ENCODE results near the gene COL9A2. TPM values are rescaled to one million over a fixed set of nuclear protein-coding genes. Genes with fewer than 3 reads are reported as not detected.

The COL9A2 gene
- total RNA-seq, 2 donors from 2014 or later: 2.3 to 59.1 TPM

DNA sequence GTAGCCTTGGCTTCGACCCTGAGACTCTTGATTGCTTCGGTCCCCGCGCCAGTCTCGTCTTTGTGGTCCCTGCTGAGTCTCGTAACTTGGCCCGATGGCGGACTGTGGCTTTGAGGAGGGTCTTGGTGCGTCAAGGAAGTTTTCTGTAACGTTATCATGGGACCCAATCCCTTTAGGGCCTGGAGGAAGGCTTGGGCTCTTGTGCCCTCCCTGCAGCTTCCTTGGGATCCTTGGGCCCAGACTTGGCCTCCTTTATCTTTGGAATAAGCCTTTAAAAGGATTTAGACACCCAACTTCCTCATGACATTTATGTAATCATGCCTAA, 58.7 kb downstream of the COL9A2 start:
- no peaks in the 10 kb centered on the region for H3K27me3 ChIP-seq
- H3K4me1 ChIP-seq: peaks cover 19% of the 10 kb centered on the region
- DNase-seq (no peak), ATAC-seq (no peak)
- H3K9me3 ChIP-seq: no peaks in the 10 kb centered on the region
- peak overlapping the region; percentile 65 to 97 (median 96) for H3K27ac ChIP-seq
- 0% methylated on average over 2 to 10 of the region's 10 CpGs for WGBS, 2 donors
- intact Hi-C loops (cut with DNase I): no loop called here
- TF ChIP-seq POLR2A (IDR thresholded peaks at IDR 0.05): no peak
- TF ChIP-seq, protein P1, sequence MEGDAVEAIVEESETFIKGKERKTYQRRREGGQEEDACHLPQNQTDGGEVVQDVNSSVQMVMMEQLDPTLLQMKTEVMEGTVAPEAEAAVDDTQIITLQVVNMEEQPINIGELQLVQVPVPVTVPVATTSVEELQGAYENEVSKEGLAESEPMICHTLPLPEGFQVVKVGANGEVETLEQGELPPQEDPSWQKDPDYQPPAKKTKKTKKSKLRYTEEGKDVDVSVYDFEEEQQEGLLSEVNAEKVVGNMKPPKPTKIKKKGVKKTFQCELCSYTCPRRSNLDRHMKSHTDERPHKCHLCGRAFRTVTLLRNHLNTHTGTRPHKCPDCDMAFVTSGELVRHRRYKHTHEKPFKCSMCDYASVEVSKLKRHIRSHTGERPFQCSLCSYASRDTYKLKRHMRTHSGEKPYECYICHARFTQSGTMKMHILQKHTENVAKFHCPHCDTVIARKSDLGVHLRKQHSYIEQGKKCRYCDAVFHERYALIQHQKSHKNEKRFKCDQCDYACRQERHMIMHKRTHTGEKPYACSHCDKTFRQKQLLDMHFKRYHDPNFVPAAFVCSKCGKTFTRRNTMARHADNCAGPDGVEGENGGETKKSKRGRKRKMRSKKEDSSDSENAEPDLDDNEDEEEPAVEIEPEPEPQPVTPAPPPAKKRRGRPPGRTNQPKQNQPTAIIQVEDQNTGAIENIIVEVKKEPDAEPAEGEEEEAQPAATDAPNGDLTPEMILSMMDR (IDR thresholded peaks at IDR 0.05): no peak
- H3K4me3 ChIP-seq: peak overlapping the region; percentile 54 to 95
- H3K36me3 ChIP-seq (replicated peaks in 1 of 2; ENCODE audit: insufficient read depth in 1 of 2, low read depth in 2 of 2): peaks cover 0 to 4% of the 10 kb centered on the region in 2 donors

DNA sequence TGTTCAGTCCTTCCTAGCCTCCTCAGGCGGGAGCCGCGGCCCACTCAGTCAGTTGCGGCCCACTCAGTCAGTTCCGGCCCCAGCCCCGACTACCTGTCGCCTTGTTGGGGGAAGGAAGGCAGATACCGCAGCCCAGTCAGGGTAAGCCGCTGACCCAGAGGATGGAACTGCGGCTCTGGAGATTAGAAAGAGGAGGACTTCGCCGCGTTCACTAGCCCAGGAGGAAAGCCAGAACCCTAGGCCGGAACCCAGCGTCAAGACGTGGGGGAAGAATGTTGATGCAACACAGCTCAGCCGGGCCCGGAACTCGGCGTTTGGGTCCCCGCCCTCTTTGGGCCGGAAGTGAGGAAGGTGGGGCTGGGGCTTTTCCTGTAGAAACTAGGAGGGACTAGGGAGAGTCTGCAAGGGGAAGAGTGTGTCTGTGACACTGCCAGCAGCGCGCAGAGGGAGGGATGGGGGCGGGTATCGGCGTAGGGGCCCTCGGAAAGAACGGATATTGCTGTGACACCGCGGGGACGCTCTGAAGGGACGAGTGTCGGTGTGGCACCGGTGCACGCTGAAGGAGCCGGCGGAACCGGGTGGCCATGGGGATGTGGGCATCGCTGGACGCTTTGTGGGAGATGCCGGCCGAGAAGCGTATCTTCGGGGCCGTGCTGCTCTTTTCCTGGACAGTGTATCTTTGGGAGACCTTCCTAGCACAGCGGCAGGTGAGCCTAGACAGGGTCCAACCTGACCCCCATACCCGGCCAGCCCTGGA, 59.2 kb downstream of the COL9A2 start, which contains the start of gene ZMPSTE24:
TSS of gene ZMPSTE24 (plus strand) at position 549 of the 757 bp plus-strand sequence. CDS start at position 585, 36 bp downstream.
- Histone ChIP-seq H3K27ac (peak within 1 kb of the TSS; percentile 89 to 97 (median 96)), H3K4me3 (peak within 1 kb of the TSS; percentile 54 to 95), H3K9me3 (no peaks in the 10 kb centered on the region), H3K4me1 (peaks cover 19% of the 10 kb centered on the region), H3K36me3 (replicated peaks in 1 of 2; ENCODE audit: insufficient read depth in 1 of 2, low read depth in 2 of 2) (peaks cover 0 to 4% of the 10 kb centered on the region in 2 donors), H3K27me3 (no peaks in the 10 kb centered on the region)
- intact Hi-C loops (cut with DNase I): no loop called here
- ATAC-seq (peak; percentile 99), DNase-seq (peak; percentile 95 to 98 (median 96))
- TF ChIP-seq, protein P1 (IDR thresholded peaks at IDR 0.05): peak in 1 of 7 experiments; percentile 1
- peak; percentile 27 to 83 (median 72) for TF ChIP-seq POLR2A (IDR thresholded peaks at IDR 0.05)
- 0 to 1% methylated on average over 31 to 48 of the region's 48 CpGs for WGBS, 2 donors

DNA sequence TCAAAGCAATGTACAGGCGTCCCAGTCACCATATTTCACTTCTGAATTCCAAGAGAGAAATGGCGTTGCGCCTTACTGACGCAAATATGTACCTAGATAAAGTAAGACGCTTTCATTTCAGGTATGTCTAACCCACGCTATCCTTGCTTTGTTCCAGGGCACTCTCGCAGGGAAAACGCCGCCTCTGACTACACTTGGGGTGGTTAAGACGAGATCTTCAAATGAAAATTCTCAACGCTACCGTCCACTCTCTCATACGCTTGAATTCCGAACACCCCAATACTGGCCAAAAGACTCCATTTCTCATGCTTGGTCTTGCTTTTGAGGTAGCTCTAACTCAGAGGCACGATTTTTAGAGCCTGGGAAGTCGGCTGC, 59.8 kb downstream of the COL9A2 start:
- peak overlapping the region; percentile 89 to 97 (median 96) for H3K27ac ChIP-seq
- DNase-seq (peak in 1 of 4 donors; percentile 17), ATAC-seq (peak; percentile 5)
- 0% methylated on average over 15 to 16 of the region's 16 CpGs for WGBS, 2 donors
- no peaks in the 10 kb centered on the region for H3K9me3 ChIP-seq
- intact Hi-C loops (cut with DNase I): no loop called here
- peaks cover 19% of the 10 kb centered on the region for H3K4me1 ChIP-seq
- H3K27me3 ChIP-seq: no peaks in the 10 kb centered on the region
- TF ChIP-seq, protein P1 (IDR thresholded peaks at IDR 0.05): no peak
- TF ChIP-seq POLR2A (IDR thresholded peaks at IDR 0.05): no peak
- H3K36me3 ChIP-seq (replicated peaks in 1 of 2; ENCODE audit: insufficient read depth in 1 of 2, low read depth in 2 of 2): peaks cover 0 to 1% of the 10 kb centered on the region in 2 donors
- H3K4me3 ChIP-seq: peak overlapping the region; percentile 48 to 53

DNA sequence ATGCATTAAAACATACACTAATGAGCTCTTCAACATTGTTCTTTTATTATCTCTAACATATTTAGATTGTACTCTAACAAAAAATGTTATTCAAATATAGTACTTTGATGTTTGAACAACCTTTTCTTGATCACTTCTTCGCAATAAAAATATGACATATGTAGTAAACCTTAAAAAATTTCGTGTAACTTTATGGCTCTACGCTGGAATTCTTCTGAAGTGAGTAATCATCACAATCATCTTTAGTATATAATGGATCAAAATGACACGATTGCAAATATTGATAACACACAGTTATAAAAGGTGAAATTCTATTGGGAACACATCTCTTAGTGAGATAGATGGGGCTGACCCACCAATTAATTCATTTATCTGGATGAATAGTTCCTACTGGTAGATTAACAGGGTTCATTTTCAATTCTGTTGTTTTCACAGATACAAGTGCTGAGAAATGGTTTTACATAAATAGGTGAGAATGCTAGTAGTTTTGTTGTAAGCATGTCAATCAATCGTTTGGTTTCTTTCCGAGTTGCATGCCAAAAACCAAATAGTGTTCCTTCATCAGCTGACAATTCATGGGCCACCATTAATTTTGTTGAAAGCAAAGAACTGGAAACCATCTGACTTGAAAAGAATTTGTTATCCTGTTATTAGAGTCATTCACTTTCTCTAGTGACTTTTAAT, 60.5 kb downstream of the COL9A2 start:
- DNase-seq (no peak), ATAC-seq (no peak)
- H3K27ac ChIP-seq: peak overlapping the region in 2 of 4 donors; percentile 94 to 97
- TF ChIP-seq, protein P1 (IDR thresholded peaks at IDR 0.05): no peak
- TF ChIP-seq POLR2A (IDR thresholded peaks at IDR 0.05): no peak
- H3K27me3 ChIP-seq: no peaks in the 10 kb centered on the region
- H3K36me3 ChIP-seq (replicated peaks in 1 of 2; ENCODE audit: insufficient read depth in 1 of 2, low read depth in 2 of 2): peaks cover 0 to 1% of the 10 kb centered on the region in 2 donors
- H3K4me1 ChIP-seq: peaks cover 19% of the 10 kb centered on the region
- intact Hi-C loops (cut with DNase I): no loop called here
- no peaks in the 10 kb centered on the region for H3K9me3 ChIP-seq
- peak overlapping the region in 1 of 2 donors; percentile 48 for H3K4me3 ChIP-seq
- WGBS, 2 donors: 50 to 53% methylated on average over 6 of the region's 6 CpGs

Measured in body of pancreas (tissue), 4 donors.